Measurements from ENCODE around the gene RPS28. TPM values are rescaled to one million over a fixed set of nuclear protein-coding genes. Genes with fewer than 3 reads are reported as not detected.
A peak's percentile ranks its signal among the peaks of the same experiment; 100 is the strongest.

The RPS28 gene
- polyA plus RNA-seq, 1 experiment, result 424 TPM

DNA sequence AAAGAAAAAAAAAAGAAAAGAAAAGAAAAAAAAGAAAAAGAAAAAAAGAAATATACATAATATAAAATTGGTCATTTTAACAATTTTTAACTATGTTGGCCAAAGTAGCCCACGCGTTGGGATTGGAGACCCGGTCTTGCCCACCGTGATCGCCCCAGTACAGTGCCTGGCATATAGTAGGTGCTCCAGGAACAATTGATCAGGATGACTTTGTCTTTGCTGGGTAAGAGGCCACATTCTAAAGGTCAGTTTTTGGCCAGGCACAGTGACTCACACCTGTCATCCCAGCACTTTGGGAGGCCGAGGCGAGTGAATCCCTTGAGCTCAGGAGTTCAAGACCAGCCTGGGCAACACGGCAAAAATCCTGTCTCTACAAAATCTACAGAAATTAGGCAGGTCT is 38.9 kb downstream of the RPS28 start:
- POLR2A ChIA-PET, result interaction anchor here (1.0 kb wide), 1 partner anchor 39 kb away, joined by 3 read pairs; no protein-coding TSS in a partner anchor
- no peak for DNase-seq (ENCODE audit: low read depth, low spot score)
- CTCF ChIA-PET, result interaction anchor here (0.5 to 1.0 kb wide), 2 partner anchors 18 to 53 kb away, joined by 3 read pairs; partner anchors contain the start of gene MARCHF2

DNA sequence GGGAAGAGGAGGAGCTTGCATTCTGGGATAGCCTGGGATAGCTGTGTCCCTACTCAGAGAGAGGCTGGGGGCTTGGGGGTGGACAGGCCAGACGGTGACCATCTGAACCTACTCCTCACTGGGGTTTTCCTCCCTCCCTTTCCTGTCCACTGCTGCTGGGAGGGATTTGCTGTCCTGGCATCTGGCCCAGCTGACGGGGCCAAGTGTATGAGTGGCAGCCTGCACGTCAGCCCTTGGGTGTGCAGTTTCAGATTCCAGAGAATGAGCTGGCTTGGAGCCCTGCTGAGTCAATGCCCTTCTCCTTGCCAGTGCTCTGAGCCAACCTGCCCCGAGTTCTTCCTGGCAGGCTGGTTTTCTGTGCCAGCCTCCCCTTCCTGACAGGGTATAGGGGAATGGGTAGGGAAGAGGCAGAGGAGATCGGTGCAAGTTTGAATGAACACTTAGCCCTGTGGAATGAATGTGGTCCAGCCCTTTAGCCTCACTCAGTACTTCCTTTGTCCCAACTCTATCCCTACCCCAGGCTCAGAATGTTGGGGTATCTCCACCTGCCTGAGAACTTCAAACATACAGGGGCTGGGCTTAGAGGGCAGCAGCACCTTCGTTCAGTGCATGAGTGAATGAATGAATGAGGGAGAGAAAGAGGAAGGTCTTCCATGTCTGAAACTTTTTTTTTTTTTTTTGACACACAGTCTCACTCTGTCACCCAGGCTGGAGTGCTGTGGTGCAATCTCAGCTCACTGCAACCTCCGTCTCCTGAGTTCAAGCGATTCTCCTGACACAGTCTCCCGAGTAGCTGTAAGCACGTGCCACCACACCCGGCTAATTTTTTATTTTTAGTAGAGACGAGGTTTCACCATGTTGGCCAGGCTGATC is 40.9 kb downstream of the RPS28 start:
- H3K27me3 ChIP-seq (ENCODE audit: control insufficient read depth, insufficient read depth, low read length), result peaks cover 3% of the 10 kb centered on the region
- POLR2A ChIA-PET, result interaction anchor here (0.7 to 3.8 kb wide), 6 partner anchors 8 to 62 kb away, joined by 4 to 21 read pairs (median 4); partner anchors contain the start of genes MARCHF2, NDUFA7, RAB11B and RPS28
- DNase-seq (ENCODE audit: low read depth, low spot score), result peak; percentile 94
- TF ChIP-seq, protein P1, sequence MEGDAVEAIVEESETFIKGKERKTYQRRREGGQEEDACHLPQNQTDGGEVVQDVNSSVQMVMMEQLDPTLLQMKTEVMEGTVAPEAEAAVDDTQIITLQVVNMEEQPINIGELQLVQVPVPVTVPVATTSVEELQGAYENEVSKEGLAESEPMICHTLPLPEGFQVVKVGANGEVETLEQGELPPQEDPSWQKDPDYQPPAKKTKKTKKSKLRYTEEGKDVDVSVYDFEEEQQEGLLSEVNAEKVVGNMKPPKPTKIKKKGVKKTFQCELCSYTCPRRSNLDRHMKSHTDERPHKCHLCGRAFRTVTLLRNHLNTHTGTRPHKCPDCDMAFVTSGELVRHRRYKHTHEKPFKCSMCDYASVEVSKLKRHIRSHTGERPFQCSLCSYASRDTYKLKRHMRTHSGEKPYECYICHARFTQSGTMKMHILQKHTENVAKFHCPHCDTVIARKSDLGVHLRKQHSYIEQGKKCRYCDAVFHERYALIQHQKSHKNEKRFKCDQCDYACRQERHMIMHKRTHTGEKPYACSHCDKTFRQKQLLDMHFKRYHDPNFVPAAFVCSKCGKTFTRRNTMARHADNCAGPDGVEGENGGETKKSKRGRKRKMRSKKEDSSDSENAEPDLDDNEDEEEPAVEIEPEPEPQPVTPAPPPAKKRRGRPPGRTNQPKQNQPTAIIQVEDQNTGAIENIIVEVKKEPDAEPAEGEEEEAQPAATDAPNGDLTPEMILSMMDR (IDR thresholded peaks at IDR 0.05; ENCODE audit: low read depth, low read length), result no peak
- CTCF ChIA-PET, result interaction anchor here (0.8 to 2.1 kb wide), 4 partner anchors 9 to 219 kb away, joined by 3 to 12 read pairs (median 5); no protein-coding TSS in a partner anchor
- peaks cover 5% of the 10 kb centered on the region; the same call in 1 of the 2 replicates for H3K9me3 ChIP-seq (ENCODE audit: control insufficient read depth, insufficient read depth, low read length)
- no peak overlapping the region for H3K4me3 ChIP-seq (ENCODE audit: low read depth, low read length)
- peak overlapping the region; percentile 84 for H3K27ac ChIP-seq (ENCODE audit: low read depth, low read length)

More for the DNA sequence above, 38.9 kb downstream of the RPS28 start:
- Histone ChIP-seq H3K27me3 (ENCODE audit: control insufficient read depth, insufficient read depth, low read length) (no peaks in the 10 kb centered on the region), H3K9me3 (ENCODE audit: control insufficient read depth, insufficient read depth, low read length) (peaks cover 6% of the 10 kb centered on the region; the same call in 1 of the 2 replicates), H3K4me3 (ENCODE audit: low read depth, low read length) (no peak overlapping the region), H3K27ac (ENCODE audit: low read depth, low read length) (no peak overlapping the region)
- TF ChIP-seq, protein P1 (IDR thresholded peaks at IDR 0.05; ENCODE audit: low read depth, low read length), result no peak

DNA sequence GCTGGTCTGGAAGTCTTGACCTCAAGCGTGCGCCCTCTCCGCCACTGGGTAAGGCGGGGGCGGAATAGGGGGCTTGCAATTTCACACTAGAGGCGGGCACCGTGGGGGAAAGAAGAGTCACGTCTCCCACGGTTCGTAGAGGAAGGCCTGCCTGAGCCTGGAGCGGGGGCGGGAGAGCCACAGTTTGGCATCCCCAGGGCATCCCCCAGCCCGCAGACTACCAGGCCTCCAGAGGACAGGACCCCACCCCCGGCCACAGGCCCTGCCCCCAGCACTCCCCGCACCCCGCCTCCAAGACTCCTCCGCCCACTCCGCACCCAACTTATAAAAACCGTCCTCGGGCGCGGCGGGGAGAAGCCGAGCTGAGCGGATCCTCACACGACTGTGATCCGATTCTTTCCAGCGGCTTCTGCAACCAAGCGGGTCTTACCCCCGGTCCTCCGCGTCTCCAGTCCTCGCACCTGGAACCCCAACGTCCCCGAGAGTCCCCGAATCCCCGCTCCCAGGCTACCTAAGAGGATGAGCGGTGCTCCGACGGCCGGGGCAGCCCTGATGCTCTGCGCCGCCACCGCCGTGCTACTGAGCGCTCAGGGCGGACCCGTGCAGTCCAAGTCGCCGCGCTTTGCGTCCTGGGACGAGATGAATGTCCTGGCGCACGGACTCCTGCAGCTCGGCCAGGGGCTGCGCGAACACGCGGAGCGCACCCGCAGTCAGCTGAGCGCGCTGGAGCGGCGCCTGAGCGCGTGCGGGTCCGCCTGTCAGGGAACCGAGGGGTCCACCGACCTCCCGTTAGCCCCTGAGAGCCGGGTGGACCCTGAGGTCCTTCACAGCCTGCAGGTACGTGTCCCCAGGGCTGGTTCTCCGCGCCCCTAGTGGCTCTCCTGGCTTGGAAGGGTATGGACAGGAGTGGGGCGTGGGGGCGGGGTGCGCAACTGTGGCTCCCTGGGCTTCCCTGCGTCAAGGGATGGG is 42.8 kb downstream of the RPS28 start, which contains the start of gene ANGPTL4:
ANGPTL4 (plus strand) TSS at position 353 of the 969 bp plus-strand sequence; CDS start at position 520, 167 bp downstream.
- H3K27me3 ChIP-seq (ENCODE audit: control insufficient read depth, insufficient read depth, low read length), result peaks cover 3% of the 10 kb centered on the region
- no peak within 1 kb of the TSS for H3K27ac ChIP-seq (ENCODE audit: low read depth, low read length)
- TF ChIP-seq, protein P1 (IDR thresholded peaks at IDR 0.05; ENCODE audit: low read depth, low read length), result peak; percentile 26; the same call in 1 of the 2 replicates
- no peak for DNase-seq (ENCODE audit: low read depth, low spot score)
- peaks cover 5% of the 10 kb centered on the region; the same call in 1 of the 2 replicates for H3K9me3 ChIP-seq (ENCODE audit: control insufficient read depth, insufficient read depth, low read length)
- ChIA-PET CTCF (interaction anchor here (0.7 to 2.1 kb wide), 3 partner anchors 11 to 1629 kb away, joined by 6 to 12 read pairs (median 7); no protein-coding TSS in a partner anchor), POLR2A (interaction anchor here (0.6 to 3.8 kb wide), 8 partner anchors 9 to 161 kb away, joined by 4 to 21 read pairs (median 6); partner anchors contain the start of genes RAB11B and ZNF414)
- H3K4me3 ChIP-seq (ENCODE audit: low read depth, low read length), result peak within 1 kb of the TSS; percentile 56

DNA sequence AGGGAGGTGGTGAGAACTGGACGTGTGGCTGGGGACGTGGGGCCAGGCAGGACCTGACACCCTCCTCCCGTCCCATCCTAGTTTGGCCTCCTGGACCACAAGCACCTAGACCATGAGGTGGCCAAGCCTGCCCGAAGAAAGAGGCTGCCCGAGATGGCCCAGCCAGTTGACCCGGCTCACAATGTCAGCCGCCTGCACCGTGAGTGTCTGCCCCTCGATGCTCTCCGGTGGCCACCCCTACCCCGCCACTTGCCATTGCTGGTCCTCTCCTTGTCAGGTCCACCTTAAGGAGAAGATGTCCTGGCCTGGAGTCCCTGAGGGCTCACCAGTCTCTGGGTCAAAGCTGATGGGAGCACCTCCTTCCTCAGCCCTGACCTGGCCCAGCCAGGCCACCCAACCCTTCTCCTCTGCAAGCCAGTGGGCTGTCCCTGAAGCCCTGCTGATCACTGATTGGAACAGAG is 44.9 kb downstream of the RPS28 start:
- CTCF ChIA-PET, result interaction anchor here (1.2 to 2.3 kb wide), 2 partner anchors 12 to 13 kb away, joined by 4 to 17 read pairs; no protein-coding TSS in a partner anchor
- Histone ChIP-seq H3K27me3 (ENCODE audit: control insufficient read depth, insufficient read depth, low read length) (peaks cover 3% of the 10 kb centered on the region), H3K27ac (ENCODE audit: low read depth, low read length) (no peak overlapping the region), H3K9me3 (ENCODE audit: control insufficient read depth, insufficient read depth, low read length) (peaks cover 5% of the 10 kb centered on the region; the same call in 1 of the 2 replicates), H3K4me3 (ENCODE audit: low read depth, low read length) (no peak overlapping the region)
- POLR2A ChIA-PET, result interaction anchor here (1.9 kb wide), 1 partner anchor 24 kb away, joined by 18 read pairs; the partner anchor contains the start of gene RAB11B
- TF ChIP-seq, protein P1 (IDR thresholded peaks at IDR 0.05; ENCODE audit: low read depth, low read length), result no peak
- DNase-seq (ENCODE audit: low read depth, low spot score), result no peak

All from AG04450 (cell line).